ENCODE data around the gene DENND1A.

Gene DENND1A

GRCh38 chr9:123447934-123448646 is 481.8 kb downstream of the DENND1A start:
- no peaks in the 10 kb centered on the region for H3K27me3 Mint-ChIP-seq (ENCODE audit: low read depth, poor library complexity)
- H3K4me1 Mint-ChIP-seq, result peaks cover 64% of the 10 kb centered on the region
- TF ChIP-seq, protein P1, sequence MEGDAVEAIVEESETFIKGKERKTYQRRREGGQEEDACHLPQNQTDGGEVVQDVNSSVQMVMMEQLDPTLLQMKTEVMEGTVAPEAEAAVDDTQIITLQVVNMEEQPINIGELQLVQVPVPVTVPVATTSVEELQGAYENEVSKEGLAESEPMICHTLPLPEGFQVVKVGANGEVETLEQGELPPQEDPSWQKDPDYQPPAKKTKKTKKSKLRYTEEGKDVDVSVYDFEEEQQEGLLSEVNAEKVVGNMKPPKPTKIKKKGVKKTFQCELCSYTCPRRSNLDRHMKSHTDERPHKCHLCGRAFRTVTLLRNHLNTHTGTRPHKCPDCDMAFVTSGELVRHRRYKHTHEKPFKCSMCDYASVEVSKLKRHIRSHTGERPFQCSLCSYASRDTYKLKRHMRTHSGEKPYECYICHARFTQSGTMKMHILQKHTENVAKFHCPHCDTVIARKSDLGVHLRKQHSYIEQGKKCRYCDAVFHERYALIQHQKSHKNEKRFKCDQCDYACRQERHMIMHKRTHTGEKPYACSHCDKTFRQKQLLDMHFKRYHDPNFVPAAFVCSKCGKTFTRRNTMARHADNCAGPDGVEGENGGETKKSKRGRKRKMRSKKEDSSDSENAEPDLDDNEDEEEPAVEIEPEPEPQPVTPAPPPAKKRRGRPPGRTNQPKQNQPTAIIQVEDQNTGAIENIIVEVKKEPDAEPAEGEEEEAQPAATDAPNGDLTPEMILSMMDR (IDR thresholded peaks at IDR 0.05), result no peak
- H3K4me3 Mint-ChIP-seq, result no peak overlapping the region
- H3K27ac Mint-ChIP-seq, result no peak overlapping the region
- DNase-seq, result no peak
- H3K36me3 Mint-ChIP-seq (ENCODE audit: low read depth), result peaks cover 23% of the 10 kb centered on the region
- H3K9me3 Mint-ChIP-seq, result no peaks in the 10 kb centered on the region

DNA sequence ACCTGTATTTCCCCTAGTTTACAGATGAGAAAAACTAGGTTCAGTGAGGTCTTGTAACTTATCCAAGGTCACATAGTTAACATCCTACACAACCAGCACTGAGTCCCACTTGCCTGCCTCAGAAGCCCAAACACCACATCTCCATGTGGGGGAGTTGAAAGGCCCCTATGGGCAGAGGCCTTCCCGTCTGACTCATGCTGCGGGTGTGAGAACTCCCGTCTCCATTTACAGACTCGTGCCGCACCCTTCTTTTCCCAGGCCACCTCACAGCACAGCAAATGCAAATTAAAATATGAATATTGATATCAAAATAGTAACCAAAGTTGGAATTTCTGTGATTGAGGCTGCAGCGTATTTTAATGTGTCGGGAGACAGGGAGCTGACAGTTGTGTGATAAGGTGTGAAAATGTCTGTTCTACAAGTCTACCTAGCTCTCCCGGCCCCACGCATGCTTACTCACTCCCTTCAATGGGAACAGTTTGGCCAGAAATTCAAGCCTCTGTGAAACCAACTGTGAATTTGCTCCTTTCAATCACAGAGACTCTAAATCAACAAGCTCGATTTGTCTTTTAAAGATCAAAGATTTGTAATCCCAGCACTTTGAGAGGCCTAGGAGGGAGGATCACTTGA is 483.8 kb downstream of the DENND1A start:
- peak overlapping the region; percentile 46 for H3K4me3 Mint-ChIP-seq
- TF ChIP-seq, protein P1 (IDR thresholded peaks at IDR 0.05), result no peak
- peaks cover 65% of the 10 kb centered on the region for H3K4me1 Mint-ChIP-seq
- no peaks in the 10 kb centered on the region for H3K9me3 Mint-ChIP-seq
- DNase-seq, result peak; percentile 35
- H3K27ac Mint-ChIP-seq, result peak overlapping the region; percentile 98
- peaks cover 3% of the 10 kb centered on the region for H3K36me3 Mint-ChIP-seq (ENCODE audit: low read depth)
- no peaks in the 10 kb centered on the region for H3K27me3 Mint-ChIP-seq (ENCODE audit: low read depth, poor library complexity)

GRCh38 chr9:123445116-123445515 is 484.8 kb downstream of the DENND1A start:
- Mint-ChIP-seq H3K4me3 (no peak overlapping the region), H3K9me3 (no peaks in the 10 kb centered on the region), H3K27ac (no peak overlapping the region), H3K27me3 (ENCODE audit: low read depth, poor library complexity) (no peaks in the 10 kb centered on the region), H3K36me3 (ENCODE audit: low read depth) (no peaks in the 10 kb centered on the region), H3K4me1 (peaks cover 65% of the 10 kb centered on the region)
- TF ChIP-seq, protein P1 (IDR thresholded peaks at IDR 0.05), result no peak
- DNase-seq, result no peak

DNA sequence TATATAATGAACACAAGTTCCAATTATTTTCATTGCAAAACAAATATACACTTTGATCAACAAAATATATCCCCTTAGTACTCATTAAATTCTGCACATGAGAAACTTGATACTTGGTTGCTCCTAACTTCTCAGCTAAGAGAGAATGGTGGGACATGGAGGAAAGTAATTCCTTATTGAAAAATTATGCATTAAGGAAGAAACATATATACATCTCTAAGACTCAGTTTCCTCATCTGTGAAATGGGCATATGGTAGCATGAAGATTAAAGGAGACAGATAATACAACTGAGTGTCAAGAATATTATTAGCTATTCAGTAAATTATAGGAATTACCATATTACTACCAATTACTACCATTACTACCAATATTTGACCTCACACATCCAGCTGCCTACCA is 488.2 kb downstream of the DENND1A start:
- TF ChIP-seq, protein P1 (IDR thresholded peaks at IDR 0.05), result no peak
- Mint-ChIP-seq H3K4me1 (peaks cover 76% of the 10 kb centered on the region), H3K27me3 (ENCODE audit: low read depth, poor library complexity) (peaks cover 3% of the 10 kb centered on the region), H3K36me3 (ENCODE audit: low read depth) (no peaks in the 10 kb centered on the region), H3K9me3 (no peaks in the 10 kb centered on the region), H3K27ac (no peak overlapping the region), H3K4me3 (no peak overlapping the region)
- DNase-seq, result no peak

DNA sequence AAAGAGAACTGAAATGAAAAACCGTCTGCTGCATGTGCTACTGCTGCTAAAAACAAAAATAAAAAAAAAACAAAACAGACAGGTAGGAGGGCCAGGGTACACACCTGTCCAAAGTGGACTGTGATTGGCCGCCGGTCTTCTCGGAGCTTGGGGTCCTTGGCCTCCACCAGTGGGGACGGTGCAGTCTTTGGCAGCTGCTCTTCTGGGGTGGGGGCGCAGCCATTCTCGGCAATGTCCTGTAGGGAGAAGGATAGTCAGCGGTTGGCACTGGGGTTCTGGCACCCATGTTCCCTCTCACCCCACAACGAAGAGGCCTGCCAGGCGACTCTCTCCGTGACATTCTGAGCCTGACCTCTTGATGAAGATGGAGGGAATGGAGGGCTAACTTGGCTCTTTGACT is 489.7 kb downstream of the DENND1A start:
- H3K27ac Mint-ChIP-seq, result peak overlapping the region; percentile 22
- H3K36me3 Mint-ChIP-seq (ENCODE audit: low read depth), result no peaks in the 10 kb centered on the region
- H3K27me3 Mint-ChIP-seq (ENCODE audit: low read depth, poor library complexity), result peaks cover 3% of the 10 kb centered on the region
- peaks cover 72% of the 10 kb centered on the region for H3K4me1 Mint-ChIP-seq
- no peaks in the 10 kb centered on the region for H3K9me3 Mint-ChIP-seq
- DNase-seq, result no peak
- TF ChIP-seq, protein P1 (IDR thresholded peaks at IDR 0.05), result no peak
- no peak overlapping the region for H3K4me3 Mint-ChIP-seq

DNA sequence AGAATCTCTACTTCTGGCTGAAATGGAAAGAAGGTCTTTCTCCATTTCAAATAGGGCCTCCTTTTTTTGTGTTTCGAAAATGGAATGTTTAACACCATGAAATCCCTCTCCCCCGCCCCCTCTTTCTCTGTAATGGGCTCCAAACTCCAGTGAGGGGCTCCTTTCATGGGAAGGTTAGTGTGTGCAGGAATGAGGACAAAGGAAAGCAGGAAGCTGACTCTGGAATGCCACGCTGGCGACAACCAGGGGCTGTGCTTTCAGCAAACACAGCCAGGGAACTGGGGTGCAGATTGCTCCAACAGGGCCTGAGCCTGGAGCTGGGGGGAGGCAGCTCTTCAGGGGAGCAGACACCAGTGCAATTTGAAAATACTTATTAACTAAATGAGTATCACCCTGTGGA is 491.1 kb downstream of the DENND1A start:
- peak; percentile 43 for DNase-seq
- H3K4me1 Mint-ChIP-seq, result peaks cover 76% of the 10 kb centered on the region
- H3K27ac Mint-ChIP-seq, result peak overlapping the region; percentile 81
- peak overlapping the region; percentile 54 for H3K4me3 Mint-ChIP-seq
- TF ChIP-seq, protein P1 (IDR thresholded peaks at IDR 0.05), result no peak
- no peaks in the 10 kb centered on the region for H3K9me3 Mint-ChIP-seq
- H3K27me3 Mint-ChIP-seq (ENCODE audit: low read depth, poor library complexity), result peaks cover 3% of the 10 kb centered on the region
- no peaks in the 10 kb centered on the region for H3K36me3 Mint-ChIP-seq (ENCODE audit: low read depth)
